Brain pericyte (primary cell): ENCODE data around the gene TMEM86A.
"Not testable (repeated sequence)": the region's sequence is repeated elsewhere in the genome, so short reads cannot be mapped to it uniquely, and the experiment has no call there.

Experiments
- DNase-seq: peaks from one replicate; pipeline ENCODE4 v3.0.0-alpha.2; 2012; ENCODE audit warnings: low read depth, low spot score

The TMEM86A gene

GRCh38 chr11:18698341-18699268 is at the start of gene TMEM86A:
TMEM86A (plus strand) TSS chr11:18698779; CDS start chr11:18698887, 108 bp downstream.
- DNase-seq = no peak

GRCh38 chr11:18650353-18650752 is 48.2 kb upstream of the TMEM86A start:
- DNase-seq = no peak

GRCh38 chr11:18650859-18651557 is 47.6 kb upstream of the TMEM86A start:
- DNase-seq = no peak

- no peak for DNase-seq
Observed at GRCh38 chr11:18657673-18658072, 40.9 kb upstream of the TMEM86A start.

GRCh38 chr11:18665353-18665872 is 33.2 kb upstream of the TMEM86A start:
- DNase-seq = not testable (repeated sequence)

GRCh38 chr11:18668131-18668530 is 30.4 kb upstream of the TMEM86A start:
- DNase-seq = no peak

GRCh38 chr11:18669219-18669596 is 29.4 kb upstream of the TMEM86A start:
- no peak for DNase-seq

- no peak for DNase-seq
Observed at GRCh38 chr11:18669711-18670110, 28.9 kb upstream of the TMEM86A start.

- DNase-seq = no peak
Observed at GRCh38 chr11:18671246-18671645, 27.3 kb upstream of the TMEM86A start.

- DNase-seq = not testable (repeated sequence)
Observed at GRCh38 chr11:18672209-18672608, 26.4 kb upstream of the TMEM86A start.

- DNase-seq = no peak
Observed at GRCh38 chr11:18676803-18677202, 21.8 kb upstream of the TMEM86A start.

- no peak for DNase-seq
Observed at GRCh38 chr11:18677560-18677959, 21.0 kb upstream of the TMEM86A start.

GRCh38 chr11:18681949-18682348 is 16.6 kb upstream of the TMEM86A start:
- DNase-seq = not testable (repeated sequence)

- no peak for DNase-seq
Observed at GRCh38 chr11:18682466-18682865, 16.1 kb upstream of the TMEM86A start.

GRCh38 chr11:18684267-18684666 is 14.3 kb upstream of the TMEM86A start:
- DNase-seq = no peak

- not testable (repeated sequence) for DNase-seq
Observed at GRCh38 chr11:18691467-18692140, 7.0 kb upstream of the TMEM86A start.

- no peak for DNase-seq
Observed at GRCh38 chr11:18692941-18693760, 5.4 kb upstream of the TMEM86A start.

GRCh38 chr11:18696638-18697225 is 1.8 kb upstream of the TMEM86A start:
- no peak for DNase-seq

GRCh38 chr11:18697576-18697975 is 1.0 kb upstream of the TMEM86A start:
- DNase-seq = no peak

GRCh38 chr11:18699269-18699596 is 654 bp downstream of the TMEM86A start:
- no peak for DNase-seq

GRCh38 chr11:18699848-18700261 is 1.3 kb downstream of the TMEM86A start:
- DNase-seq = no peak
